ENCODE measurements around the gene HIPK1.

Gene HIPK1

DNA sequence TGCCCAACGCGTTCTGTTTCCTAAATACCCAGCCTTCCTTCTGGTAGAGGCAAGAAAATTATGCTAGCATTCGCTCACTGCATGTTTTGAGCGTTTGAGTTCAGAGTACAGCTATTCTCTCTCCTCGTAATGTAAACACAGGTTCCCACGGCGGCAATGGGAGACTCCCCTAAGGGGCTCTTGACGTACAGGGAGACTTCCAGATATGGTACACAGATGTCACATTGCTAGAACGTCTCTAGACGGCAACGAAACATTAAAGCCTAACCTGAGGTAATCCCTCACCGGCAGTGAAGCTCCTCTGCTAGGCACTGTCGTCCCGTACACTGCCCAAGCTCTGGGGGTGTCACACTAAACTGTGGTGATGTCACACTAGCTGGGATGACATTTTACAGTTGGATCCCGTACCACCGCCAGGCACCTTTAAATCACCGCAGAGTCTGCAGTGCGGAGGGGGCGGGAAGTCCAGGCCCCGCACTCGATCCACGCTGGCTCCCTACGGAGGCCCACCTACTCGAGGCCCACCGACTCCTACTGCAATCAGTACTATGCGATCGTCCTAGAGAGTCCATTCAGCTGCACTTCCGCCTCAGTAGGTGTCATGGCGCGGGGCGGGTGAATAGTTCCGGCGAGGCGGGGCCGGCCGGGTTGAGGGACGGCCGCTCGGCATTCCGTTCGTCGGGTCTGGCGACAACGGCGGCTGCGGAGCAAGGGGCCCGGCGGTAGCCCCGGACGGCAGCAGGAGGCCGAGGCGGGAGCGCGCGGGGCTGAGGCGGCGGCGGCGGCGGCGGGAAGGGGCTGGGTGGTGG is at the start of gene HIPK1:
HIPK1 (plus strand) TSS at position 384 of the 809 bp plus-strand sequence.
- peak; percentile 58 to 96 (median 88) for DNase-seq

DNA sequence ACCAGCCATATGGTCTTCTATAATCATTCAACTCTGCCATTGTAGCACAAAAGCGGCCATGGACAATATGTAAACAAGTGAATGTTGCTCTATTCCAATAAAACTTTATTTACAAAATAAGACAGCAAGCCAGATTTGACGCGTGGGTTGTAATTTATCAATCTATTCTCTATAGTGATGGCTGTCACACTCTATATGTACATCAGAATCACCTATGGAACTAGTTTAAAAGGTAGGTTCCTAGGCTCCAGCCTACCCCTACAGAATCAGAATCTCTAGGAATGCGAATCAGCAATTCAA is 49.4 kb upstream of the HIPK1 start:
- DNase-seq = no peak

DNA sequence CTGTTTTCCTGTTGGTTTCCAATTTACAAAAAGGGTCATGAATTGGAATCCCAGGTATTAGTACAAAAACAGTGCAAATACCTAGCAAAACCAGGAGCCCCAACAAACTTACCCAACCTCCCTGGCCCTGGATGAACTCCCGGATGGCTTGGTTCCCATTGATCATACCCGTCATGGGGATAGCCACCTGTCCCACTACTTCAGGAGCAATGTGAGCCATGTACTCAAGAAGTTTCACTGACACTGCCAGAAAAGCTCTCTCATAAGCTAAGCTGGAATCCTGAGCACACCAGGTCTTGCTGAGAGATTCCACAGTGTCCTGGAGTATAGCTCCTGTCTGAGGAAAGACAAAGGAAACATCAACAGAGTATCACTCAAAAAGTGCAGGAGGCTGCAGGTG is 47.5 kb upstream of the HIPK1 start:
- no peak for DNase-seq

DNA sequence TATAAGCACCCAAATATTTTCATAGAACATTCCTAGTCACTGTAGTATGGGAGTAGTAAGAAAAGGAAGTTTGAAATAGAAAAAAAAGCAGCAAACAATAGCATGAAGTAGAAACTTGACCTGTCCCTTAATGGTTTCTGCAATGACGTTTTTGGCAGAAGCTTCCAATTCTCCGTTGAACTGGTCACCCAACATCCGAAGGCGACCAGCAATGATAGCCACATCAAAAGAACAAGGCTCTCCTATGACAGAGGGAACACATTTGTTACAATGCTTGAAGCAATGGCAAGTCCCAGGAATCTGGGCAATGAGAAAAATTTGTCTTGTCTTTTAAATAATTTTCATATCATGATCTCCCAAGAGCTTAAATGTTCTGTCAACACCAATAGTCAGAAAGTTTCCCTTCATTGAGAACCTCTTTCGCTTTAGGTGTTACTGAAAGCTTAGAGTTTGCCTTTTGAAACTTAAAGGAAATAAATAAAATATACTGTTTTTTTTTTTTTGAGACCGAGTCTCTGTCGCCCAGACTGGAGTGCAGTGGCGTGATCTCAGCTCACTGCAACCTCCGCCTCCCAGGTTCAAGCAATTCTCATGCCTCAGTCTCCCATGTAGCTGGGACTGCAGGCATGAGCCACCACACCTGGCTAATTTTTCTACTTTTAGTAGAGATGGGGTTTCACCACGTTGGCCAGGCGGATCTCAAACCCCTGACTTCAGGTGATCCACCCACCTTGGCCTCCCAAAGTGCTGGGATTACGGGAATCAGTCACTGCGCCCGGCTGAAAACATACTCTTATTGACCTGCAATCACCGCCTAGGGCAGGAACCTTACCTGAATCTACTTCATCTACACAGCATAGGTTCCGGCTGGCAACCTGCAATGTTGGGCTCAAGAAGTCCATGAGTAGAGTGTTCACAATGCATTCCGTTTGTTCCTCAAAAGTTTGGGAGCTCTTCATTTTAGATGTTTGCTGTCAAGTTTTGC is 42.4 kb upstream of the HIPK1 start:
- no peak for DNase-seq

DNA sequence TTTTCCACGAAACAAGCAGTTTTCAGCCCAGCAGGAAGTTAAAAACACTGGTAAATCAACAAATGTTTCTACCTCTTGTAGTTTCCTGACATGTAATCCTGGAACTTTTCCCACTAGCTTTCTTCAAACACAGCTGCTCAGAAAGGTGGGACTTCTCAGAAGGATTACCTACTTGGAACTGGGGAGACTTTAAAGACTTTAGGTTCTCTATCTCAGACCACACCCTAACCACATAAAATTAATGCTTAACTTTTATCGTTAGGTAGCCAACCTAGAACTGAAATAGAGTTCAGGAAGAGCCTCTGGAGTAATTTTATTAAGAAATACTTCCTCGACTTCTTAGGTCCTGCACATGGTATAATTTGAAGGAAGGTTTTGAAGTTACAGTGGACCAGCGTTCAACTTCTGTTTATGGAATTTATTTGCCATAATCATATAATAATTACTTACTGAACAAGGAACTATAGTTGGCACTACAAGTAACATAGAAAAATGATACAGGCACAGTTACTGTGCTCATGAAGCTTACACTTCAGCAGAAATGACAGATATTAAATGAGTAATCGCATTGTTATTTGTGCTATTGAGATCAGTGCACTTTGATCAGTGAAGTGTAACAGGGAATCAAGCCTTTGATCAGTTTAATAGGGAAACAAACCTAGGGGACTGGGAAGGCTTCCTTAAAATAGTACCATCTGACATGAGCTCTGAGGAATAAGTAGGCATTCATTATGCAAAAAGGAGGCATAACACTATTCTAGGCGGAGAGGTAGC is 41.5 kb upstream of the HIPK1 start, which contains the start of gene BCL2L15:
BCL2L15 (minus strand) TSS at position 180 of the 774 bp plus-strand sequence. CDS start 206 bp downstream, outside the sequence.
- no peak for DNase-seq

DNA sequence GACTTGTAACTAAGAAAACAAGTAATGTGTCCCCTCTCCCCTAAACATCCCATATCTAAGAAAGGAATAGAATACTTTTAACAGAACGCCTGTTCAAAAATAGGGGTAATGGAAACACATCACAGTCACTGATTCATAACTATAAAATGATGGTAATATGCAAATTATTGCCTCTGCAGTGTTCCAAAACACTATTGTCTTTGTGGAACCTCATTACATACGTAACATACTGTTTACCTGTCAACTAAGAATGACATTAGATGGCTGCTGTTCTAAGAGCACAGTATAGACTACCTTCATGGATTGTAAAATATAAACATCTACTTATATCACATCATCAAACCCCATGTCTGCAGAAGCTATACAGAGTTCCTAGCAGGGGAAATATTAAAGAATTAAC is 38.3 kb upstream of the HIPK1 start:
- no peak for DNase-seq

DNA sequence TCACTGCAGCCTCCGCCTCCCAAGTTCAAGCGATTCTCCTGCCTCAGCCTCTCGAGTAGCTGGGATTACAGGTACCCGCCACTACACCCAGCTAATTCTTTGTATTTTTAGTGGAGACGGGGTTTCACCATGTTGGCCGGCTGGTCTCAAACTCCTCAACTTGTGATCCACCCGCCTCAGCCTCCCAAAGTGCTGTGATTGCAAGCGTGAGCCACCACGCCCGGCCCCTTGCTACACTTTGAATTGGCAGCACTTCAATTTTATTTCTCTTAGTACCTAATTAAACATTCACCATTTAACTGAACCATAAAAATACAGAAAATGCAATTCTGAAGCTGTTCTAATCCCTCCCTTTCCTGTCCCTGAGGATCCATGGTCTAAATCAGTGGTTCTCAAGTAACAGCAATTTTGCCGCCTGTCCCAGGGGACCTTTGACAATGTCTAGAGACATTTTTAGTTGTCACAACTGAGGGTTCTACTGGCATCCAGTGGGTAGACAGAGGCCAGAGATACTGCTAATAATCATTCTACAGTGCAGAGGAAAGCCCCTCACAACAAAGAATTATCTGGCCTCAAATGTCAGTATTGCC is 37.4 kb upstream of the HIPK1 start:
- no peak for DNase-seq

DNA sequence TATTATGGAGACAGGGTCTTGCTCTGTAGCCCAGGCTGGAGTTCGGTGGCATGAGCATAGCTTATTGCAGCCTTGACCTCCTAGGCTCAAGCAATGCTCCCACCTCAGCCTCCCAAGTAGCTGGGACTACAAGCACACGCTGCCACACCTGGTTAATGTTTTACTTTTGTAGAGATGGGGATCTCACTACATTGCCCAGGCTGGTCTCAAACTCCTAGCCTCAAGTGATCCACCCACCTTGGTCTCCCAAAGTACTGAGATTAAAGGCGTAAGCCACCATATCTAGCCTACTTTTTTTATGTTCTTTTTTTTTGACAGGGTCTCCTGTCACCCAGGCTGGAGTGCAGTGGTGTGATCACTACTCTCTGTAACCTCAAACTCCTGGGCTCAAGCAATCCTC is 35.9 kb upstream of the HIPK1 start:
- DNase-seq = no peak

DNA sequence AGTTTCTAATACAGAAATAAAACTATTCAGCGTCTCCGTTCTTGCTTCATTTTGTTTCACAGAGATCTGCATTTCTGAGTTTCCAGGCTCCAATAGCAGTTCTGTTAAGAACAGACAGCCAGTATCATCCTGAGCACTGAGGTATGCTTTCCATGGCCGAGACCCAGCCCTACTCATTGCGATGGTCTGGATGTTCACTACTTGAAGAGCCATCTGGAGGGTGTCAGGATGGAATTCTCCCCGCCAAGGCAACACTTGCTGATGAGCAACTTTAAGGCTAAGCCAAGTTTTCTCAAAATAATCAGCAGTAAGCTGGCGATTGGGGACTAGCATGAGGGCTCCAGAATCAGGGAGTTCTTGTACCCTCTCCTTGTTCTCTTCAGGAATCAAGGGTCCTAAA is 34.0 kb upstream of the HIPK1 start:
- peak in 1 of 51 donors; percentile 11 for DNase-seq

DNA sequence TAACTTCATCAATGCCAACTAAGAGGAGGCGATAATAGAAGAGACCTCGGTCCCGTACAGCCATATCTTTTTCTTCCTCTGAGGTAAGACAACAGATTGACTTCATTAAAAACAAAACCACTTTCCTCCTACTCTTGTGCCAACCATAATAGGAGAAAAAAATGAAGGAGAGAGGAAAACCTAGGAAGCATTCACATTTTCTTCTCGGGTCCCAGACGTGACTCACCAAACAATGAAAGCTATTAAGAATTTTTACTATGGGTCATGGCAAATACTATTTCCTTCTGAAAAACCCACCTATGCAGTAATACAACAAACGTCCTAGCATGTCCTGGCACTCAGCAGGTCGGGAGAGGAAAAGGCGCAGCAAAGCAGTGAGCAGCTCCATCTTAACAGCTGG is 33.2 kb upstream of the HIPK1 start:
- no peak for DNase-seq

DNA sequence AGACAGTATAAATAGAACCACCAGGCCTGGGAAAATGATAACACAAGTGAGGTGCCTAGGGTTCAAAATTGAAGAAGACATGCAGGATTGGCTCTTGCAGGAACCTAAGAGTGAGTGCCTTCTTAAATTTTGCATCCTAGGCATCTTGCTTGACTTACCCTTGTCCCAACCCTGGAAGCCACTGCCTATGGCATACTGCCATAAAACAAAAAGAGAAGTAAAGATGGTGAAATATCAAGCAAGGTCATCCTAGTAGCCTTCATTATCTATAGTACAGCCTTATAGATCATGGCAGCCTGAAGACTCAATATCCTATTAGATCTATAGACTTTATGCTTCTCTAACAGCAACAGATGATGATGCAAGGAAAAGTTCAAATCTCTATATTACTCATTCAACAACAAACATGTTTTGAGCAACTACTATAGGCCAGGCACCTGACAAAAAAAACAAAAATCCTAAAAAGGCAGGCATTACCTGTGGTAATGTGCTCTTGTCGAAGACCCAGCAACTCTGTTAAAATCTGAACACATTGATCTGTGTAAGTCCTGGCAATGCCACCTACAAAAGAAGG is 30.8 kb upstream of the HIPK1 start:
- DNase-seq = no peak

DNA sequence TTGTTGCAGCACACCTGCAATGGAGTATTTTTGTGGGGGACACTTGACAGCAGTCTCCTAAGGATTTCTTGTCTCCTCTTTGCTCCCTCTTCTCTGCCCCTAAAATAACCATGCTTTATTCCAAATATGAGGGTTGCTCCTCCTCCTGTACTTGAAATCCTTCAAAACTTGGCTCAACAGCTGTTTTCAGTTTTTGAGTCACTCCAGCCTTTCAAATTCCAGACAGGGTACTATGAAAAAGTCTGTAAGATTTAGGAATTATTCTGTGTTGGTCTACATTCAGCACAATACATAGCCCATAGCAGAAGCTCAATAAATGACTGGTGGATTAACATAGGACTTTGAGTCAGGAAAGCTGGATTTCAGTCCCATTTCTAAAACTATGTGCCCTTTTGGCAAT is 30.0 kb upstream of the HIPK1 start:
- no peak for DNase-seq

DNA sequence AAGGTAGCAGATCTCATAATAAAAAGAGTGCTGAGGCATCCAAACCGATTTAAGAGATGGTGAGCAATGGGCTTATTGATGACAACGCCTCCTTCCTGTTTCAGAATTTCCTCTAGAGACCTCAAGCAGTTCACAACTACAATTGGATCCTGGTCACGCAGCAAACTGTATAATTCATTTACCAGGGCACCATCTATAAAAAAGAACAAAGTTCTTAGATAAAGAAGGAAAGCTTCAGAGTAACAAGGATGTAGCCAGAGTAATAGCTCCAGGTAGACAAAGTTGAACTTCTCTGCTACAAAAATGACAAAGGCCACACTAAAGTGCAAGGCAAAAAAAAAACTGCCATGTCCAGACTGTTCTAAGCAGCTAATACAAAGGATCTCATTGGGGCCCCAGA is 27.9 kb upstream of the HIPK1 start:
- DNase-seq = no peak

DNA sequence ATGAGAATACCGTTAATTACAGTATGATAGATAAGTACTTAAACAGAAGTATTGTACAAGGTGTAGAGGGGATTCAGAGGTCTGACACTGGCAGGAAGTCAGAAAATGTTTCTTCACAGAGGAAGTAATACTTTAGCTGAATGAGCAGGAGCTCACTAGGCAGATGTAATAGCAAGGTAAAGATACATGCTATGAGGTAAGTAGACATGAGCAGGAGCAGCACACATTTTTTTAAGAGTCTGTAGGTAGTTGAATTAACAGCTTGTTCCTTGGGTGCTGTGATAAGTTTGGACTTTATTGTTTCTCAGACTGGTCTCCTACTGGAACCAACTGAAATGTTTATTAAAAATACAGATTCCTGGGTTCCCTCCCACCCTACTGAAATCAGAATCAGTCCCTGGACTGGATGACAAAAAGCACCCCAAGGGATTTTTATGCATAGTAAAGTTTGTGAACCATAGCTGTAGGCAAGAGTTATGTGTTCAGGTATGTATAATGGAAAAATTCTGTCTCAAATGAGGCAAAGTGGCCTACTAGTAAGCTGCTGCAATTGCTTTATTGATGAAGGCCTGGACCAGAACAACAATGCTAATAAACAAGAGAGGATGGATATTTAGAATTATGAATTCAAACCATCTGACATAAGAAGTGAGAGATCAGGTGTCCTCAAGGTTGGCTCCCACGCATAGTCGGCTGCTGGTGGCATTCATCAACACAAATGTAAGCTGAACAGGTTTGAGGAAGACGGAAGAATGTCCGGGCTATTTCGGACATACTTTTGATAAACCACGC is 25.4 kb upstream of the HIPK1 start:
- DNase-seq = peak in 2 of 51 donors; percentile 6 to 50

DNA sequence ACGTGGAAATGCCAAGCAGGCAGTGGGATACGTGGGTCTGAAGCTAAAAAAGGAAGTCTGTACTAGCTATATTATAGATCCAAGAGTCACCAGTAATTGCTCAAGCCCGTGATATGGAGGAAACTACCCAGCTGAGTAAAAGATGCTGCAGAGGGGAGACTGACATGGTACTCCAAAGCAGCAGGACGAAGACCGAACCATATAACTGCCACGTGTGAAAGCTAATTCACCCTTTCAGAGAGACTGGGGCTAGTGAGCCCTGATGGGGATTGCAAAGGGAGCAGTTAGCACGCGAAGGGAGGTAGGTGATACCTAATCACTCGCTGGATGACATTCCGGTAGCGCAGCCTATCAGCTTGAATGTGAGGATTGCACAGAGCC is 24.8 kb upstream of the HIPK1 start:
- peak in 4 of 51 donors; percentile 45 to 62 (median 49) for DNase-seq

DNA sequence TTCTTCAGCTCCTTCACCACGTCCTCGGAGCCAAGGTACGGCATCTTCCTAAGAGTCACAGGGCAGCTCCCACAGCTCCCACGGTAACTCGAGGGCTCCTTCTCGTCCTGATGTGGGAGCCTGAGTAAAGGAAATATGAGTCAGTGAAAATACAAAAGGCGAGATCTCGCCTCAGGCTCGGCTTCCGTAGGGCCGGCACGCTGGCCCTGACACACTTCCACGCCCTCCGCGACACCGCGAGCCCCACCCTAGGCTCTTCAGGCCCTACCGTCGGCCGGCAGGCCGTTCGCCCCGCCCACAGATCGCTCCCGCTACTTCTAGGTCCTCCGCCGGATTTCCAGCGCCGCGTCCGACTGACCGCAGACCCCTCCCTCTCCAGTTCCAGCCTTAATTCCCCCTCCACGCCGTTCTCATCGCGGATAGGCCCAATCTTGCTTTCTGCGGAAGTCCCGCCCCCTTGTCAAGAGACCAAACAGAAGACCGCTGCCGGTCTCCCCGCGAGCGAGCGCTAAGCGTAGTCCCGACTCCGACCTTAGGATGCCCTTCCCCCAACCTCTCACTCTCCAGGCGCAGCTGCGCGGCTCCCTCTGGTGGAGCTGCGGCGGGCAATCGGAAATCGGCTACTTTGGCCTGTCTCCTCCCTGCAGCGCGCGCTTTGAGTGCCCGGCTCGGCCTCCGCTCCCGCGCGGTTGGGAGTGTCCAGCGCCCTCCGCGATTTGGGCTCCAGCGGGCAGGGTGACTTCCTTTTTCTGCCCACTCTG is 24.3 kb upstream of the HIPK1 start, which contains the start of the genes AP4B1 and DCLRE1B:
AP4B1 (minus strand) TSS at position 126 of the 761 bp plus-strand sequence; CDS start at position 44, 82 bp downstream.
DCLRE1B (plus strand) TSS at position 653 of the 761 bp plus-strand sequence. CDS start 261 bp downstream, outside the sequence.
- DNase-seq = peak; percentile 79 to 99 (median 97)

DNA sequence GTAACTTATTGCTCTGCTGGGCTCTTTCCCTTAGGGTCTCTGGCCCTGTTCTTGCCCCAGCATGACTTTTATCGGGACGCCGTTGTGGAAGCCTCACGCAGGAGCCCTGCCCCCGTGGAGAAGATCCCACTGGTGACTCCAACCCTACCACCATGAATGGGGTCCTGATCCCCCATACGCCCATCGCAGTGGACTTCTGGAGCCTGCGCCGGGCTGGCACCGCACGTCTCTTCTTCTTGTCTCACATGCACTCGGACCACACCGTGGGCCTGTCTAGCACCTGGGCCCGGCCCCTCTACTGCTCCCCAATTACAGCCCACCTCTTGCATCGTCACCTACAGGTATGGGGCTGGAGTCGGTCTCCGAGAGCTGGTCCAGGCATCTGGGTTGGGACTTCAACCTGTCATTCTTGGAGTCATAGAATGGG is 23.7 kb upstream of the HIPK1 start:
- DNase-seq = peak in 8 of 51 donors; percentile 37 to 71 (median 52)

DNA sequence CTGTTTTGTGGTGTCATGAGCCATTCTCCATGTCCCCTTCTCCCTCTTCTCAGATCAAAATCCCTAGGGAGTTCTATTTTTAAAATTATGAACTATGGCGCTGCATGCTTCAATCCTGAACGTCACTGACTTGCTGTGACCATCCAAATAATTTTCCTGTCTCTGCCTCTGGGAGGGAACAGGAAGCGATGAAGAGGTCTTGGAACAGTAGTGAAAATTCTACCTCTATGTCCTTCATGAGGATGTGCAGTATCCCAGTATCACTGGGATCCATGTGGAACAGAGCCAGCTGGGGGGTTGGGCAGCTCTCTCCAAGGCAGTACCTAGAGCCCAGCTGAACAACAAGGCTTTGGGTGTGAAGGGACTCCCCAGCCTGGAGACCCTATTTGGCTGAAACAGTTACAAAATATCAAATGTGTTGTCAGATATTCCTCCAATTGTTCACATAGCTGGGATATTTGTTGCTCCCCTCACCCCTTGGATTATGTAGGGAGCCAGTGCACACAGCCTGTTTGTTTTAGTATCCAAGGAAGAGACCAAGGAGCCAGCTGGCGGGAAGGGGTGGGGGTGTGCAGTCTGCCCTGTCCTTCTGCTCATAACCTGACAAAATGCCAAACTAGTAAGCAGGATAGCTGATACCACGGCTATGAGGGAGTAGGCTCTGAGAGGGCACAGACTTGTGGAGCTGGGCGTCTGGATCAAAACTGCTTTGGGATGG is 16.4 kb upstream of the HIPK1 start:
- DNase-seq = peak in 9 of 51 donors; percentile 1 to 16 (median 8)
